ENCODE measurements around the gene PRKN. TPM values are rescaled to one million over a fixed set of nuclear protein-coding genes. Genes with fewer than 3 reads are reported as not detected.

The PRKN gene
- total RNA-seq, 1 experiment from 2014 or later = 2.0 TPM

DNA sequence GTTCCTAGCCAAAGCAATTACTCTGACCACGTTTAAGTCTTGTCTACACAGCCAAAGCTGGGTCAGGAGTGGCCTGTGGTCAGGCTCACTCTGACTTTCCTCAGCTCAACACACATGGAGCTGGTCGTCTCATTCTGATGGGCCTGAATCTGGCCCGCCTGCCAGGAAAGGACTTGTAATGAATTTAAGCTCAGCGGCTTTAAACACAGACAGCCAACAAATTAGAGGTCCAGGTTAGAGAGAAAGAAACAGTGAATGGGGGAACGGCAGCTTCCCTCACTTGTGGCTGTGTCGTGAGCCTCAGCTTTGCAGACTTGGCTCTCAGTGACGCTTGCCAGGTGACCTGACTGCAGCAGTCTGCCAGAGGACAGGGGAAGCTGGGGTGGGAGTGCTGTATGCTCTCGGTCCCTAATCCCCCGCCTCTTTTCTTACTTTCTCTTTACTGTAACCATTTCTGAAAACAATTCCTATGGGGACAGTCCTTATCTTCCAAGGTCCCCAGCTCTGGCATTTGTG lies 1331.8 kb downstream of the PRKN start:
- Histone ChIP-seq H3K4me1 (ENCODE audit: insufficient read depth, low read length) (no peaks in the 10 kb centered on the region), H3K79me1 (ENCODE audit: insufficient read depth, low read depth, low read length, poor library complexity, severe bottlenecking) (no peaks in the 10 kb centered on the region), H2BK20ac (ENCODE audit: low read depth, low read length, poor library complexity, severe bottlenecking) (no peak overlapping the region), H2BK15ac (ENCODE audit: low read depth, low read length) (no peak overlapping the region), H4K91ac (ENCODE audit: insufficient read length, low read depth, low read length) (no peak overlapping the region), H3K27ac (ENCODE audit: insufficient read length, low read depth, low read length) (no peak overlapping the region), H3K9ac (ENCODE audit: extremely low read depth, insufficient read length, low read length) (no peak overlapping the region), H4K5ac (ENCODE audit: insufficient read length, low read depth, low read length) (no peak overlapping the region), H3K14ac (ENCODE audit: insufficient read depth, low read length) (no peak overlapping the region), H2AFZ (ENCODE audit: low read length) (no peak overlapping the region), H3K9me3 (ENCODE audit: control insufficient read depth, low read depth, low read length) (no peaks in the 10 kb centered on the region), H2BK120ac (ENCODE audit: low read depth, low read length, poor library complexity, severe bottlenecking) (no peak overlapping the region), H2BK5ac (ENCODE audit: insufficient read length, low read length) (no peak overlapping the region), H2BK12ac (ENCODE audit: insufficient read length, low read depth, low read length) (no peak overlapping the region), H3K27me3 (ENCODE audit: insufficient read depth, low read length) (no peaks in the 10 kb centered on the region), H3K4me2 (ENCODE audit: insufficient read depth, insufficient read length, low read length) (no peak overlapping the region), H3K79me2 (ENCODE audit: insufficient read depth, low read length) (no peaks in the 10 kb centered on the region), H3K23me2 (ENCODE audit: insufficient read length, low read depth, low read length, poor library complexity, severe bottlenecking) (no peaks in the 10 kb centered on the region), H3K23ac (ENCODE audit: insufficient read length, low read depth, low read length) (no peak overlapping the region), H3T11ph (ENCODE audit: low read length) (no peak overlapping the region), H4K8ac (replicated peaks; ENCODE audit: insufficient read length, low read depth, low read length) (no peak overlapping the region), H3K4ac (ENCODE audit: low read depth, low read length) (no peak overlapping the region), H4K20me1 (ENCODE audit: control insufficient read depth, insufficient read depth, insufficient read length) (no peaks in the 10 kb centered on the region), H2AK5ac (ENCODE audit: insufficient read length, low read length) (no peak overlapping the region), H3K18ac (ENCODE audit: insufficient read length, low read depth, low read length) (no peak overlapping the region), H3K56ac (ENCODE audit: insufficient read length, low read depth, low read length) (no peak overlapping the region)
- peak overlapping the region in 1 of 3 experiments; percentile 74; a peak in 1 of 7 replicates for H3K27ac Mint-ChIP-seq
- H3K4me1 Mint-ChIP-seq = no peaks in the 10 kb centered on the region
- H3K4me3 Mint-ChIP-seq = no peak overlapping the region
- TF ChIP-seq, protein P1, sequence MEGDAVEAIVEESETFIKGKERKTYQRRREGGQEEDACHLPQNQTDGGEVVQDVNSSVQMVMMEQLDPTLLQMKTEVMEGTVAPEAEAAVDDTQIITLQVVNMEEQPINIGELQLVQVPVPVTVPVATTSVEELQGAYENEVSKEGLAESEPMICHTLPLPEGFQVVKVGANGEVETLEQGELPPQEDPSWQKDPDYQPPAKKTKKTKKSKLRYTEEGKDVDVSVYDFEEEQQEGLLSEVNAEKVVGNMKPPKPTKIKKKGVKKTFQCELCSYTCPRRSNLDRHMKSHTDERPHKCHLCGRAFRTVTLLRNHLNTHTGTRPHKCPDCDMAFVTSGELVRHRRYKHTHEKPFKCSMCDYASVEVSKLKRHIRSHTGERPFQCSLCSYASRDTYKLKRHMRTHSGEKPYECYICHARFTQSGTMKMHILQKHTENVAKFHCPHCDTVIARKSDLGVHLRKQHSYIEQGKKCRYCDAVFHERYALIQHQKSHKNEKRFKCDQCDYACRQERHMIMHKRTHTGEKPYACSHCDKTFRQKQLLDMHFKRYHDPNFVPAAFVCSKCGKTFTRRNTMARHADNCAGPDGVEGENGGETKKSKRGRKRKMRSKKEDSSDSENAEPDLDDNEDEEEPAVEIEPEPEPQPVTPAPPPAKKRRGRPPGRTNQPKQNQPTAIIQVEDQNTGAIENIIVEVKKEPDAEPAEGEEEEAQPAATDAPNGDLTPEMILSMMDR (conservative IDR thresholded peaks at IDR 0.05) = no peak
- no peak for DNase-seq
- peaks cover 0 to 6% (median 0%) of the 10 kb centered on the region in 3 experiments; a peak in 1 of 7 replicates for H3K36me3 Mint-ChIP-seq (ENCODE audit: insufficient read depth in 1 of 3, low read depth in 3 of 3)
- H3K27me3 Mint-ChIP-seq (ENCODE audit: low read depth) = peaks cover 3% of the 10 kb centered on the region
- peaks cover 10 to 11% of the 10 kb centered on the region in 2 experiments for H3K9me3 Mint-ChIP-seq
- no CpG with 5 or more reads among the region's 9 CpGs for WGBS (ENCODE audit: extremely low coverage, insufficient read length, low lambda C conversion rate)
